ENCODE data around the gene DECR2. TPM values are rescaled to one million over a fixed set of nuclear protein-coding genes. Genes with fewer than 3 reads are reported as not detected.

DECR2 gene, protein sequence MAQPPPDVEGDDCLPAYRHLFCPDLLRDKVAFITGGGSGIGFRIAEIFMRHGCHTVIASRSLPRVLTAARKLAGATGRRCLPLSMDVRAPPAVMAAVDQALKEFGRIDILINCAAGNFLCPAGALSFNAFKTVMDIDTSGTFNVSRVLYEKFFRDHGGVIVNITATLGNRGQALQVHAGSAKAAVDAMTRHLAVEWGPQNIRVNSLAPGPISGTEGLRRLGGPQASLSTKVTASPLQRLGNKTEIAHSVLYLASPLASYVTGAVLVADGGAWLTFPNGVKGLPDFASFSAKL
- total RNA-seq (2022) (50.2 and 52.6 TPM in 2 replicates), Bru-seq, nascent RNA (percentile 69 among the genes with signal in this experiment), BruChase-seq, experiment 1, labeled RNA remaining after a 2-hour chase (percentile 73 among the genes with signal in this experiment), BruChase-seq, experiment 2, labeled RNA remaining after a 6-hour chase (percentile 74 among the genes with signal in this experiment)
- long read RNA-seq, transcript DECR2-201 (9 exons, 1,615 nt): major isoform, 20 of 40 reads
- long read RNA-seq, partial matches to known transcripts: 5 of 40 reads
- long read RNA-seq, other reads (novel, unspliced or antisense): 14 of 40 reads

- Histone ChIP-seq H3K36me3 (ENCODE audit: control insufficient read depth, insufficient read depth, low read length) (peaks cover 3% of the 10 kb centered on the region), H3K9me3 (no peaks in the 10 kb centered on the region), H3K4me3 (ENCODE audit: low read depth, low read length) (peak within 1 kb of the TSS; percentile 89), H3K27me3 (replicated peaks; ENCODE audit: control insufficient read depth, insufficient read depth, low read length) (no peaks in the 10 kb centered on the region), H3K4me1 (peaks cover 30% of the 10 kb centered on the region)
- Mint-ChIP-seq H3K4me3 (ENCODE audit: unreplicated experiment) (peak within 1 kb of the TSS; percentile 76), H3K27ac (ENCODE audit: unreplicated experiment) (peak within 1 kb of the TSS; percentile 81), H3K4me1 (ENCODE audit: low read depth, unreplicated experiment) (peaks cover 7% of the 10 kb centered on the region), H3K36me3 (ENCODE audit: insufficient read depth, unreplicated experiment) (peaks cover 30% of the 10 kb centered on the region), H3K9me3 (ENCODE audit: unreplicated experiment) (no peaks in the 10 kb centered on the region), H3K27me3 (ENCODE audit: insufficient read depth, unreplicated experiment) (no peaks in the 10 kb centered on the region)
- ChIA-PET CTCF (interaction anchor here (0.5 to 1.4 kb wide), 6 partner anchors 9 to 221 kb away, joined by 4 to 9 read pairs (median 4); partner anchors contain the start of gene RAB11FIP3), POLR2A (interaction anchor here (0.5 to 1.0 kb wide), 8 partner anchors 18 to 362 kb away, joined by 3 to 8 read pairs (median 3); partner anchors contain the start of genes METTL26, POLR3K and SNRNP25)
- peak; percentile 93 for DNase-seq
- intact Hi-C loops (cut with micrococcal nuclease; ENCODE audit: unreplicated experiment): no loop called here
- TSS peak; percentile 66 for BruUV-seq (replicated peaks)
- TF ChIP-seq, protein P1, sequence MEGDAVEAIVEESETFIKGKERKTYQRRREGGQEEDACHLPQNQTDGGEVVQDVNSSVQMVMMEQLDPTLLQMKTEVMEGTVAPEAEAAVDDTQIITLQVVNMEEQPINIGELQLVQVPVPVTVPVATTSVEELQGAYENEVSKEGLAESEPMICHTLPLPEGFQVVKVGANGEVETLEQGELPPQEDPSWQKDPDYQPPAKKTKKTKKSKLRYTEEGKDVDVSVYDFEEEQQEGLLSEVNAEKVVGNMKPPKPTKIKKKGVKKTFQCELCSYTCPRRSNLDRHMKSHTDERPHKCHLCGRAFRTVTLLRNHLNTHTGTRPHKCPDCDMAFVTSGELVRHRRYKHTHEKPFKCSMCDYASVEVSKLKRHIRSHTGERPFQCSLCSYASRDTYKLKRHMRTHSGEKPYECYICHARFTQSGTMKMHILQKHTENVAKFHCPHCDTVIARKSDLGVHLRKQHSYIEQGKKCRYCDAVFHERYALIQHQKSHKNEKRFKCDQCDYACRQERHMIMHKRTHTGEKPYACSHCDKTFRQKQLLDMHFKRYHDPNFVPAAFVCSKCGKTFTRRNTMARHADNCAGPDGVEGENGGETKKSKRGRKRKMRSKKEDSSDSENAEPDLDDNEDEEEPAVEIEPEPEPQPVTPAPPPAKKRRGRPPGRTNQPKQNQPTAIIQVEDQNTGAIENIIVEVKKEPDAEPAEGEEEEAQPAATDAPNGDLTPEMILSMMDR (IDR thresholded peaks at IDR 0.05; ENCODE audit: insufficient read depth in 1 of 2, low read depth in 1 of 2, low read length in 1 of 2, severe bottlenecking in 1 of 2, unreplicated experiment in 1 of 2): peak; percentile 41 to 43
These were observed at the start of gene DECR2 for GRCh38 chr16:401468-402348. DECR2 (plus strand) TSS chr16:401885; CDS start chr16:401964, 79 bp downstream.

DNA sequence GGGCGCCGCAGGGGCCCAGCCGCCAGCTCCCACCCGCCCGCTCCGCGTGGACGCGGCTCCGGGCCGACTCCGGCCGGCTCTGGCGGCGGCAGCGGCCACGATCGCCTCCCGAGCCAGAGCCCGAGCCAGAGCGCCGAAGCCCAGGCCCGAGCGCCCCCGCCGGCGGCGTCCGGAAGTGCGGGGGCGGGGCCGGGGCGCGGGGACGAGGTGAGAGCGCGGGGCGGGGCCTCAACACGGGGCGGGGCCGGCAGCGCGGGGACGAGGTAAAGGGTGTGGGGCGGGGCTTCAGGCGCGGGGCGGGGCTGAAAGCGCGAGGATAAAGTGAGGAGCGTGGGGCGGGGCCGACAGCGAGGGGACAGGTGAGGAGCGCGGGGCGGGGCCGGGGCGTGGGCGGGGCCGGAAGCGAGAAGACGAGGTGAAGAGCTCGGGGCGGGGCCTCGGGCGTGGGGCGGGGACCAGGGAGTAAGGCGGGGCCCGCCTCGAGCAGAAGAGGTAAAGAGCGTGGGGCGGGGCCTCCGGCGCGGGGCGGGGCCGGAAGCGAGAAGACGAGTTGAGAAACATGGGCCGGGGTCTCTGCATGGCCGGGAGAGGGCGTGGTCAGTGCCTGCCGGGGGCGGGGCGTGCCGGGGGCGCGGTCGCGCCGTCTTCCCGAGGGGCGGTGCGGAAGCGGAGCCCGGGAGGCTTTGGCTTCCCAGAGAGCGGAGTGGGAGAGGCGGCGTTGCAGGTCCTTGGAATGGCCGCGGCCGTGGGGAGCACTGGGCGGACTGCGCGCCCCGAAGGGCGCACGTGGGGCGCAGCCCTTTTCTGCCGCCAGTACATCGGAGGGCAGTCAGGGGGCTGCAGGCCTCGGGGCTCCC, 48.9 kb upstream of the DECR2 start, which contains the start of gene AXIN1:
Gene AXIN1, minus strand, starts transcription at position 177 of the 857 bp plus-strand sequence. CDS start 5,698 bp downstream, outside the sequence.
- intact Hi-C loops (cut with micrococcal nuclease; ENCODE audit: unreplicated experiment): loop anchor here (5.0 kb wide), 1 partner anchor 125 kb away; the partner anchor contains the start of gene LUC7L
- CTCF ChIA-PET: interaction anchor here (0.5 to 1.4 kb wide), 28 partner anchors 9 to 991 kb away, joined by 3 to 19 read pairs (median 4); partner anchors contain the start of genes LUC7L and MRPL28
- Mint-ChIP-seq H3K4me3 (ENCODE audit: unreplicated experiment) (peak within 1 kb of the TSS; percentile 74), H3K4me1 (ENCODE audit: low read depth, unreplicated experiment) (no peaks in the 10 kb centered on the region), H3K27ac (ENCODE audit: unreplicated experiment) (no peak within 1 kb of the TSS), H3K9me3 (ENCODE audit: unreplicated experiment) (no peaks in the 10 kb centered on the region), H3K27me3 (ENCODE audit: insufficient read depth, unreplicated experiment) (no peaks in the 10 kb centered on the region), H3K36me3 (ENCODE audit: insufficient read depth, unreplicated experiment) (no peaks in the 10 kb centered on the region)
- no peaks in the 10 kb centered on the region for H3K27me3 ChIP-seq (replicated peaks; ENCODE audit: control insufficient read depth, insufficient read depth, low read length)
- DNase-seq: peak; percentile 99
- TF ChIP-seq, protein P1 (IDR thresholded peaks at IDR 0.05; ENCODE audit: insufficient read depth in 1 of 2, low read depth in 1 of 2, low read length in 1 of 2, severe bottlenecking in 1 of 2, unreplicated experiment in 1 of 2): peak; percentile 24 to 40
- H3K4me1 ChIP-seq: peaks cover 9% of the 10 kb centered on the region; the same call in 1 of the 2 replicates
- H3K4me3 ChIP-seq (ENCODE audit: low read depth, low read length): peak within 1 kb of the TSS; percentile 66
- no TSS peak for BruUV-seq (replicated peaks)
- POLR2A ChIA-PET: interaction anchor here (0.5 to 2.1 kb wide), 17 partner anchors 9 to 1739 kb away, joined by 3 to 19 read pairs (median 4); partner anchors contain the start of genes LUC7L and MRPL28
- peaks cover 1% of the 10 kb centered on the region; the same call in 1 of the 2 replicates for H3K36me3 ChIP-seq (ENCODE audit: control insufficient read depth, insufficient read depth, low read length)
- no peaks in the 10 kb centered on the region for H3K9me3 ChIP-seq
